Esophagus squamous epithelium (tissue), 4 donors: ENCODE measurements around the gene FBXO38.

Experiments used
- POLR2A ChIP-seq, 4 donors: fragments of 450-650 bp; IDR thresholded peaks; one replicate each; pipeline ENCODE4 v1.6.1; 2017; ENCODE audit warnings: antibody characterized with exemption in 4 of 4, mild to moderate bottlenecking in 4 of 4, moderate library complexity in 3 of 4
- TF ChIP-seq, protein P1 (sequence below), 6 experiments: fragments of 450-650 bp in 4 of 6; fragments of 200-600 bp in 2 of 6; sonication (generic) in 2 of 6; IDR thresholded peaks; one replicate each; pipeline ENCODE4 v1.5.1; 2016 to 2019; ENCODE audit warnings: antibody characterized with exemption in 6 of 6, mild to moderate bottlenecking in 4 of 6, moderate library complexity in 4 of 6

DNA sequence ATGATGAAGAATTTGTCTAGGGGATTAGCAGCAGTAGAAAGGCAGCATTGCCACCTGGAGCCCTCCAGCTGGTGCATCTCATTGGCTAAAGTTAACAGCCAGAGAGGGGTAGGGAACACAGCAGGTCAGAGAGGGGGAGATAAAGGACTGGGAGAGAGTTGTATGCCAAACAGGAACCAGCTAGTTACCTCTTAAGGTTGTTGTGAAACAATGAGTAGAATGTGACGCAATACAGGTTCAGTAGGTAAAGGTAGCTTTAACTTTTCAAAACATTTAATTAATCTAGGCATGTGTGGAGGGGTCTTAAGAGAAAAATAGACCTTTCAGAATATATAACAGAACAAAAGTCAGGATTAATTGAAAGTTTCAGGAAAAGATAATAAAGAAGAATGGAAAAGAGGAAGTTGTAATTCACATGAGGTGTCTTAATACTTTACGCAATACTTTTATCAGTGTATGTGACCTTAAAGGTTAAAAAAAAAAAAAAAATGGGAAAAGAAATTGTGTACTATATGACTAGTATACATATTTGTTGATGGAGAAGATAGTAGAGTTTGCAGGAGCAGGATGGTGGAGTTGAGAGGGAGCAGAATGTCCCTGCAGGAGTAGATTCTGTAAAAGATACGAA, 14.3 kb downstream of the FBXO38 start:
- TF ChIP-seq, protein P1, sequence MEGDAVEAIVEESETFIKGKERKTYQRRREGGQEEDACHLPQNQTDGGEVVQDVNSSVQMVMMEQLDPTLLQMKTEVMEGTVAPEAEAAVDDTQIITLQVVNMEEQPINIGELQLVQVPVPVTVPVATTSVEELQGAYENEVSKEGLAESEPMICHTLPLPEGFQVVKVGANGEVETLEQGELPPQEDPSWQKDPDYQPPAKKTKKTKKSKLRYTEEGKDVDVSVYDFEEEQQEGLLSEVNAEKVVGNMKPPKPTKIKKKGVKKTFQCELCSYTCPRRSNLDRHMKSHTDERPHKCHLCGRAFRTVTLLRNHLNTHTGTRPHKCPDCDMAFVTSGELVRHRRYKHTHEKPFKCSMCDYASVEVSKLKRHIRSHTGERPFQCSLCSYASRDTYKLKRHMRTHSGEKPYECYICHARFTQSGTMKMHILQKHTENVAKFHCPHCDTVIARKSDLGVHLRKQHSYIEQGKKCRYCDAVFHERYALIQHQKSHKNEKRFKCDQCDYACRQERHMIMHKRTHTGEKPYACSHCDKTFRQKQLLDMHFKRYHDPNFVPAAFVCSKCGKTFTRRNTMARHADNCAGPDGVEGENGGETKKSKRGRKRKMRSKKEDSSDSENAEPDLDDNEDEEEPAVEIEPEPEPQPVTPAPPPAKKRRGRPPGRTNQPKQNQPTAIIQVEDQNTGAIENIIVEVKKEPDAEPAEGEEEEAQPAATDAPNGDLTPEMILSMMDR (IDR thresholded peaks at IDR 0.05) = no peak
- no peak for TF ChIP-seq POLR2A (IDR thresholded peaks at IDR 0.05)
